ENCODE data around the gene GNE.
"Not testable (repeated sequence)": the region's sequence is repeated elsewhere in the genome, so short reads cannot be mapped to it uniquely, and the experiment has no call there.

GNE gene

GRCh38 chr9:36207546-36208012 is 50.7 kb downstream of the GNE start:
- peak in 3 of 4 experiments; percentile 22 to 41 (median 22) for DNase-seq

- no peak for DNase-seq
Observed at GRCh38 chr9:36207016-36207415, 51.2 kb downstream of the GNE start.

DNA sequence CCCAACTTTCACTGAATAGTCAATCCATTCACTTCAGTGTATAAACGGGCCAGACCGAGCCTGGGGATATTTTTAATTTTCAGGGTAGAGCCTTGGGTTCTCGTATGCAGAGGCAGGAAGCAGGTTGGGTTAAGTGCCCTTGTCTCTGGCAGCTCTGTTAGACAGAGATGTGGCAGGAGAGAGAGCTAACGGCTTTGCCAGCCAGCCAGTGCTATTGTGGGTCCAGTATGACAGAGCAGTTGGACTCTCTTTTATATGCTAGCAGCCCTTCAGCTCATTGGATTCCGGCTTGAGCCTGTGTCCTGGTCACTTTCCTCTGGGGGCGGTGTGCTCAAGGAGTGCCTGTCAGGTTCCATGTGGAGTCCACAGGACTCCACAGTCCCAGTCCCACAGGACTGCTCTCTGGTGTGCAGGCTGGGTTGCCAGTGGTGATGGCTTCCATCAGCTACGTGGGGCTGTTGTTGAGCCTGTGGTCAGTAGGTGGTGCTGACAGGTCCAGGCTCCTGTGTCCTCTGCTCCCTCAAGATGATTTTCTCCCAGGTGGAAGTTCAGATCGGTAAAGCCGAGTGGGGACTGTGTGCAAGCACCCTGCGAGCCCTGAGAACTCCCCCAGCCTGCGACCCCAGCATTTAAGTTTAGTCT is 53.2 kb downstream of the GNE start:
- no peak for DNase-seq

- DNase-seq = no peak
Observed at GRCh38 chr9:36194326-36195000, 63.8 kb downstream of the GNE start.

- peak; percentile 39 to 72 (median 51) for DNase-seq
Observed at GRCh38 chr9:36193023-36193422, 65.2 kb downstream of the GNE start.

DNA sequence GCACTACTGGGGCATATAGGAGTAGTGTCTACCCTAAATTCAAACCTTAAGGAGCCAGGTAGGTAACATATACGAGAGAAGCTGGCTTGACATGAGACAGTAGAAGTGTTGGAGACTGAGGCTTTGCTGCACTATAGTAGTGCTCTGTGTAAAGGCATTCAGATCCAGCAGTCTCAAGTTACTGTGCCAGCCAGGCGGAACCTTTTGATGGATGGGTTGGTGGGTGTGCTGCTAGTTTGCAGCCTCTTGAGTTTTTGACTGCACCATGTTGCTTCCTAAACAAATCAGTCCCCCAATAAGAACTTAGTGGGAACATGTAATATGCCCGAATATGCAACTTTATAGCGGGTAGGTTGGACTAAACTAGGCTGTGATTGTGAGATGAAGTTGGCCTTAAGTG is 66.1 kb downstream of the GNE start:
- no peak for DNase-seq

- DNase-seq = peak in 3 of 4 experiments; percentile 20 to 35 (median 32)
Observed at GRCh38 chr9:36191686-36192085, 66.6 kb downstream of the GNE start.

DNA sequence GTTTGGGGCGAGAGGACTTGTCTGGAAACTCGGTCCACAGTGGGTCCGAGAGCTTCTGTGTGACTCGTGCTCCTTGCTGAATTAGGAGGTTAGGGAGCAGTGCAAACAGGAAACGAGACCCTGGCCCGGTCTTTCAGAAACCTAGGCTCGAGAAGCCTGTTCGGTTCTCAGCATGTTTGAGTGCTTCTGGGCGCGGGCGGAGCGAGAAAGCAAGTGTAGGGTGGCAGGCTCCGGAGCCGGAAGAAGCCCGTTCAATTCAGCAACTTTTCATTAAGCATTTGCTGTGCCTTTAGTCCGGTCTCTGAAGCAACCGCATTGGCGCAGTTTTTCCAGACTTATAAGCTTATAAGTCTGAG is 67.0 kb downstream of the GNE start:
- DNase-seq = peak; percentile 33 to 71 (median 56)

- DNase-seq = peak; percentile 97 to 99 (median 98)
Observed at GRCh38 chr9:36190388-36191289, 67.6 kb downstream of the GNE start, which contains the start of gene CLTA. CLTA (plus strand) TSS chr9:36190921; CDS start chr9:36191057, 136 bp downstream.

GRCh38 chr9:36189976-36190375 is 68.3 kb downstream of the GNE start:
- DNase-seq = peak; percentile 53 to 65 (median 61)

GRCh38 chr9:36188212-36188611 is 70.0 kb downstream of the GNE start:
- no peak for DNase-seq

DNA sequence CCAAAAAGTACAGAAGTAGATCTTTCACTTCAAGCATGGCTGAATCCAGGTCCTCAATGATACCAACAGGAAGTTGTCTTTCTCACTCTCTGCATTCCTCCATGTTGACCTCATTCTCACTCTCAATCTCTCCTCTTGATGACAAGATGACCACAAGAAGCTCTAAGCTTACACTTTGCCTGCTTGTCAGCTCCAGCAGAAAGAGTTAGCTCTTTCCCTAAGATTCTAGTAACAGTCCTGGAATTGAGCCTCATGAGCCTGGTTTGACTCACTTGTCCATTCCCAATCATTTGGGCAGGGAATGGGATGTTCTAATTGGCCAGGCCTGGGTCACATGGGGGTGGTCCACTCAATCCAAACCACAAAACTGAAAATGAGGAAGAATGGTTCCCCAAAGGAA is 70.8 kb downstream of the GNE start:
- DNase-seq = no peak

DNA sequence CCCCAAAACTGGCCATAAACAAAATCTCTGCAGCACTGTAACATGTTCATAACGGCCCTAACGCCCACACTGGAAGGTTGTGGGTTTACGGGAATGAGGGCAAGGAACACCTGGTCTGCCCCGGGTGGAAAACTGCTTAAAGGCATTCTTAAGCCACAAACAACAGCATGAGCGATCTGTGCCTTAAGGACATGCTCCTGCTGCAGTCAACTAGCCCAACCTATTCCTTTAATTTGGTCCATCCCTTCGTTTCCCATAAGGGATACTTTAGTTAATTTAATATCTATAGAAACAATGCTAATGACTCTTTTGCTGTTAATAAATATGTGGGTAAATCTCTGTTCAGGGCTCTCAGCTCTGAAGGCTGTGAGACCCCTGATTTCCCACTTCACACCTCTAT is 78.0 kb downstream of the GNE start:
- DNase-seq = not testable (repeated sequence)

- no peak for DNase-seq
Observed at GRCh38 chr9:36177571-36177970, 80.7 kb downstream of the GNE start.

GRCh38 chr9:36176496-36176895 is 81.8 kb downstream of the GNE start:
- not testable (repeated sequence) for DNase-seq

DNA sequence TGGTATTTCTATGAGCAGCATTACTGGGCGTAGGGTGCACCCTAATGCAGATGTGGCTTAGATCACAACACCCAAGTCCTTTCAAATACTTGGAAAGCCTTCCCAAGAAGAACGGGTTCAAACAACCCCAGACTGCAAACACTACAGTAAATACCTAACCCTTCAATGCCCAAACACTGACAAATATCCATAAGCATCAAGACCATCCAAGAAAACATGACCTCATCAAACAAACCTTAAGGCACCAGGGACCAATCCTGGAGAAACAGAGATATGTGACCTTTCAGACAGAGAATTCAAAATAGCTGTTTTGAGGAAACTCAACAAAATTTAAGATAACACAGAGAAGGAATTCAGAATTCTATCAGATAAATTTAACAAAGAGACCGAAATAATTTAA is 83.0 kb downstream of the GNE start:
- DNase-seq = not testable (repeated sequence)

DNA sequence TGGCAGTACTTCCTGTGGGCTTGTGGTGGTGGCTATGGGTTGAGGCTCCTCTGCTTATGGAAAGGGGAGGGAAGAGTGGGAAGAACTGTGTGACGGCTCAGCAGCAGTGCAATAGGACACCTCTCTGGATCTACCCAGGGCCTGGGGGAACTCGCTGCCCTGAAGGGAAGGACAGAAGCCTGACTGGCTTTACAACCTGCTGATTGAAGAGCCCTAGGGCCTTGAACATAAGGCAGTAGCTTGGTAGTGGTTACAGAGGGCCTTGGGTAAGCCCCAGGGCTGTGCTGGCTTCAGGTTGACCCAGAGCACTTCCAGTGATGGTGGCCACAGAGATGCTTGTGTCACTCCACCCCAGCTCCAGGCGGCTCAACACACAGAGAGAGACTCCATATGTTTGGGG is 83.5 kb downstream of the GNE start:
- DNase-seq = no peak

- DNase-seq = no peak
Observed at GRCh38 chr9:36174271-36174670, 84.0 kb downstream of the GNE start.

GRCh38 chr9:36173861-36174260 is 84.4 kb downstream of the GNE start:
- DNase-seq = no peak

DNA sequence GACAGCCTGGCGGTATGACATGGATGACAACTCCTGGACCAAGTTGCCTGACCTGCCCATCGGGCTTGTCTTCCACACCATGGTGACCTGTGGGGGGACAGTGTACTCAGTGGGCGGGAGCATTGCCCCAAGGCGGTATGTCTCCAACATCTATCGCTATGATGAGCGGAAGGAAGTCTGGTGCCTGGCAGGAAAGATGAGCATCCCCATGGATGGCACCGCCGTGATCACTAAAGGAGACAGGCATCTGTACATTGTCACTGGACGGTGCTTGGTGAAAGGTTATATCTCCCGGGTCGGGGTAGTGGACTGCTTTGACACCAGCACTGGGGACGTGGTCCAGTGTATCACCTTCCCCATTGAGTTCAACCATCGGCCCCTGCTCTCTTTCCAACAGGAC is 87.7 kb downstream of the GNE start:
- no peak for DNase-seq

DNA sequence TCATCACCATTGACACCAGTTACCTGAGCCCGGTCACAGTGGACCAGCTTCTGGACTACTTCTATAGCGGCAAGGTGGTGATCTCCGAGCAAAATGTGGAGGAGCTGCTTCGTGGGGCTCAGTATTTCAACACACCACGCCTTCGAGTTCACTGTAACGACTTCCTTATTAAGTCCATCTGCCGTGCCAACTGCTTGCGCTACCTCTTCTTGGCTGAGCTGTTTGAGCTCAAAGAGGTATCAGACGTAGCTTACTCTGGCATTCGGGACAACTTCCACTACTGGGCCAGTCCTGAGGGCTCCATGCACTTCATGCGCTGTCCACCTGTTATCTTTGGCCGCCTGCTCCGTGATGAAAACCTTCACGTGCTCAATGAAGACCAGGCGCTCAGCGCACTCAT is 88.5 kb downstream of the GNE start:
- DNase-seq = peak in 3 of 4 experiments; percentile 64 to 71 (median 71)

- DNase-seq = no peak
Observed at GRCh38 chr9:36169166-36169565, 89.1 kb downstream of the GNE start, which contains the start of gene CCIN. CCIN (plus strand) TSS chr9:36169388; CDS start chr9:36169503, 115 bp downstream.
